Activated CD4-positive, CD25-positive, alpha-beta regulatory T cell (primary cell): ENCODE results near the gene SLC6A11.

Experiments
- DNase-seq, 4 experiments: peaks; one replicate each; lab custom pipeline; 2025; lab: John Stamatoyannopoulos, UW

Gene SLC6A11

DNA sequence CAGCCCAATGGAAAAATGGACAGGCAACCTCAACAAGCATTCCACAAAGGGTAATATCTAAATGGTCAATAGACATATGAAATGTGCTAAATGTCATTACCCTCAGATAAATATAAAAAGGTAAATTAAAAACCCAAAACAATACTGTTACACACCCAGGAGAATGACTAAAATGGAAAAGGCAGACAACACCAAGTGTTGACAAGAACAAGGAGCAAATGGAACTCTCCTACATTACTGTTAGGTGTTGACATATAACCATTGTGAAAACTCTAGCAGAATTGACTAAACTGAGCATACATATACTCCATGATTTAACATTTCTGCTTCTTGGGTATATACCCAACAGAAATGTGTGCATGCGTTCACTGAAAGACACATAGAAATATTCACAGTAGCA, 25.3 kb upstream of the SLC6A11 start:
- no peak for DNase-seq

DNA sequence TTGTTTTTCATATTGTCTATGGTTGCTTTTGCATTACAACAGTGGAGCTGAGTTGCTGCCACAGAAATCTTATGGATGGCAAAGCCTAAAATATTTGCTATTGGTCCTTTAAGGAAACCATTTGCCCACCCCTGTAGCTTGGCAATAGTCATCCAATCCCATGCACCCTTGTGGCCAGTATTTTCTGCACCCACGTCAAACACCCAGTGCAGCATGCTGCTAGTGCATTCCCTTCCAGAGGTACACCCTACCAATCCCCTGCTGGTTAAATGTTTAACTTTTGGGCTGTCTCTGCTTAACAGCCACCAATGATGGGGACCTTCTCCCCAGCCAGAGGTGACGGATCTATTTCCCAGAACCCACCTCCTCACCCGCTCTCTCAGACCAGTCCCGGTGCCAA, 23.8 kb upstream of the SLC6A11 start:
- DNase-seq = no peak

DNA sequence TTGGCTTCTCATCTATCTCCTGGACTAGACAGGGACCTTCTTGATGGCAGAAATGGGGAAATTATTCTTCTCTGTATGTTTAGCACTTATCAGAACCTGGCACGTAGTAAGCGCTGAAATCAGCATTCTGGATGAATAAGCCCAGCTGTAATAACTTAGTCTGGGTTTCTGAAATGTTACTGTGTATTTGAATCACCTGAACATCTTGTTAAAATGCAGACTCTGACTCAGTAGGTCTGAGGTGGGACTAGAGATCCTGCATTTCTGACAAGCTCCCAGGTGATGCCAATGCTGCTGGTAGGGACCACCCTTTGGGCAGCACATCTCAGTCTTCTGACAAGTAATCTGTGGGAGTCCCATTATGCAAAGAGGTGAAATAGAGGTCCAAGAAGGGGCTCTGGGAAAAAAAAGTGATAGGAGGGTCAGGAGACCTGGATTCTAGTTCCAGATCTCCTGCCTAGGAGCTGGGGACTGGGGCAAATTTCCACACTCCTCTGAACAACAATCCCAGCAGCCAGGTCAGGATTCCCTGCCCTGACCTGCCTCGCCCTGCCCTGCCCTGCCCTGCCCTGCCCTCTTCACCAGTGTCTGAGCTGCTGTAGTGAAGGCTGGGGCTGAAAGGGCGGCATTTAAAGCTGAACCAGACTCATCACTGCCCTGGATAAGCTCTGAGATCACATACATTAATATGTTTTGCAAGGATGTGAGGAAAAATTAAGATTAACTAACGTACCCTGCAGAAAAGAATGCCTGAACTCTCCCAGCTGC, 17.2 kb upstream of the SLC6A11 start:
- no peak for DNase-seq

DNA sequence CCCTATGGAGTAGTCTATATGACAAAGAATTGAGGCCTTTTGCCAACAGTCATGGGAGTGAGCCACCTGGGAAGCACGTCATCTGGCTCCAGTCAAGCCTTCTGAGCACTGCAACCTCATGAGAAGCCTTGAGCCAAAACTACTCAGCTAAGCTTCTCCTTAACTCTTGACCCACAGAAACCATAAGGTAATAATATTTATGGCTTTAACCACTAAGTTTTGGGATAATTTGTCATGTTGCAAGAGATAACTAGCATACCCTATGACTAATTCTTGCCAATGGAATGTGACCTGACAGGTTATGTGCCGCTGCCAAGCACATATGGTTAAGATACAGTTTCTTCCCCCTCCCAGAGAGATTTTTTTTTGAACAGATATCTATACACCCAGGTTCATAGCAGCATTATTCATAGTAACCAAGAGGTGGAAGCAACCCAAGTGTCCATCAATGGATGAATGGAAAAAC, 11.8 kb upstream of the SLC6A11 start:
- no peak for DNase-seq

DNA sequence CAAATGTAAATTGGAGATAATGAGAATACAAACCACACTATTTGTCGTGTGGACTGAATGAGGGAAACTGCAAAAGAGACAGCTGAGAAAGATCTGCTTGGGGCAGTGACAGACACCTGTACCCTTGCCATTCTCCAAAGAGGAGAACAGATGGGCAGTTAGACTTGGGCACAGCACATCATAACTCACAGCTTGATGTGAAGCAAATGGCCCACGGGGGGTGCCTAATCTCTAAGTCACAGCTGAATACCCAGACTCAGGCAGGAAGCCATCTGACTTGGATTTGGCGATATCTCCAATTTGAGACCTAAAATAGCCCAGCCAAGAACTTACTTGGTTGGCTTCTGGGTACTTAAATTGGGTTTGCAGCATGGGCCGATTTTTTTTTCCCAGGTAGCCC, 10.0 kb upstream of the SLC6A11 start:
- DNase-seq = no peak

- DNase-seq = no peak
Observed at GRCh38 chr3:10808130-10808735, 7.8 kb upstream of the SLC6A11 start.

- DNase-seq = no peak
Observed at GRCh38 chr3:10808974-10809373, 7.1 kb upstream of the SLC6A11 start.

DNA sequence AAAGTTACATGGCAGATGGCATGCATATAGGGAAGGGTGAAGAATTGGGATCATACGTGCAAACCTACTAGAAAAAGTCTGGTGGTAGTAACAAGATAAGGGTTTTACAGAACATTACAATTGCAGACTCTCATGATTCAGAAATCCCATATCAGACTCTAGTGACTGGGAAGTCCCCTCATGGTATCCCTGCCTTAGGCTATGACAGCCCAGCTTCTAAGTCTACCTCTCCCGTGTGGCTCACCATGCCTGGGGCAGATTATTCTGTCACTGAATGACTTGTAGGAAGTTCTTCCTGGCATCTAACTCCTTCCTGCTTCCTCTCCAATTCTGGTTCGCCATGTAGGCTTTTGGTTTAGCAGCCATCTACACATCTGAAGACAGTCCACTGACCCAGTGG, 5.7 kb upstream of the SLC6A11 start:
- DNase-seq = no peak

DNA sequence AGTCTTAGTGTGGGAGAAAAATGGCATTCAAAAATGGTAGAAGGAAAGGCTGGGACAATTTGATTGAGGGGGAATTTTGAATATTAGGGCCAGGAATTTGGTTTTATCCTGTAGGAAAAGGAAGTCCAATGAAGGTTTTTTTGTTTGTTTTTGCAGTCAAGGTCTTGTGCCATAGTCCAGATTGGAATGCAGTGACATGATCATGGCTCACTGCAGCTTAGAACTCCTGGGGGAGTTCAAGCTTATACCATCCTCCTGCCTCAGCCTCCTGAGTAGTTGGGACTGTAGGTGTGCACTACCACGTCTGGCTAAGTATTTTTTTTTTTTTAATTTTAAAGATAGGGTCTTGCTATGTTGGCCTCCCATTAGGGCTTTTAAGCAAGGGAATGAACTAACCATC, 2.6 kb upstream of the SLC6A11 start:
- DNase-seq = no peak

- no peak for DNase-seq
Observed at GRCh38 chr3:10814623-10815022, 1.4 kb upstream of the SLC6A11 start.

- no peak for DNase-seq
Observed at GRCh38 chr3:10815487-10815886, 541 bp upstream of the SLC6A11 start.

DNA sequence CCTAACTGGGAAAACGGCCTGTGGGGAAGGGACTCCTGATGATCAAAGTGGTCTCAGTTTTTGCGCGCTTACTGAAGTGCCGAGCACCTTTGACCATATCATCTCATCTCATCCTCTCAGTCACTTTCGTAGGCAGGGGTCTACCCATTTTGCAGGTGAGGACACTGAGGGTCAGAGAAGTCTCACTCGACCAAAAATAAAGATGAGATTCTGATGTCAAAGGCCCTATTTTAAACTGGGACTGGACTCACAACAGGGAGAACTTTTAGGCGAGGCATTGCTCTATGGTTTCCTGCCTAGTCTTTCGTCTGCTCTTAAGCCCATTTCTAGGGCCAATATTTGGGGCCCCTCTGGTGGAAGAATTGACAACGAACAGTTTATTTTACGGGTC, 830 bp downstream of the SLC6A11 start:
- no peak for DNase-seq

DNA sequence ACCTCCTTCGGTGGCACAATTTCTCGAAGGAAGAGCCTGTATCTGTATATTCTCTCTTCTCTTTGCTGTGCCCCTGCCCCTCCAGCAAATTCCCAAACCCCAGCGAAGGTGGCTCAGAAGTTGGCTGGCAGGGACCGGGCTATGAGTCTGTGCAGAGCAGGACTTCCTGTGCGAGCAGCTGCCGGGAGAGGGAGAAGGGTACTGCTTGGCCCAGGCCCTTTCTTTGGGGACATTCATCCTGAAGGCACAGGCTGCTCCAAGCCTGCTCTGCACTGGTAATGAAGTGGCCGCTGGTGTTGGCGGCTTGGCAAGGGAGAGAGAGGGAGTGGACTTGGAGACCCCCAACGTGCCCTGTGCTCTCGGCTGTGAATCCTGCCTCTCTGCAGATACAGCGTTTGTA, 1.5 kb downstream of the SLC6A11 start:
- DNase-seq = no peak

GRCh38 chr3:10822055-10822454, 6.0 kb downstream of the SLC6A11 start:
- DNase-seq = no peak

DNA sequence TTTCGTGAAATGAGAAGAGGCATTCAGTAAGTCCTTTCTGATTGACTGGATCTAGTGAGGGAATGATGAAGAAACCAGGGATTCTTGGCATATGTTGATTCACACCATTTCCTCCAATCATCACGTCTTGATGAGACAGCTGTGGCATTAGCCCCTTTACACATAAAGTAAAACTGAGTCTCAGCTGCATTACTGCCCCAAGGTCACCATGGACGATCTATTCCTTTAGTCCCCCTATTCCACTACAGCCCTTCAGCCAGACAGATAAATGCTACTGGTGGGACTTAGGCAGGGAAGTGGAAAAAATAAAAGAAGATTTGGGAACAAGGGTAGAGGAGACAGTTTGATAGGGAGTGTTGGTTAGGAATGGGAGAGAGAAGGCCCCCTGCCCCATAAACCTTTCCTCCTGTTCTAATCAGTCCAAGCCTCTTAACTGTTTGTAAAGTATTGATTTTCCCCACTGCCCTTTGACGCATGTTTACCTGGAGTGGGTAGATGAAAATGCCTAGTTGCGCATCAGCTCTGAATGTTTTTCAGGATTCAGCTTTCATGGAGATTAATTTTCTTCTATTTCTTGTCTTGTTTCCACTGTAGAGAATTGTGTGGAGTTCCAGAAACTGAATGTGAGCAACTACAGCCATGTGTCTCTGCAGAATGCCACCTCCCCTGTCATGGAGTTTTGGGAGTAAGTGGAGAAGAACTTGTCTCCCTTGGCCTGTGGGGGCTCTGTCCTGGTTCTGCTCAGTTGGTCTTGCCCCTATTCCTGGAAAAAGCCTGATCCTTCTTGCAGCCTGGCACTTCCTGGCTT, 6.9 kb downstream of the SLC6A11 start:
- no peak for DNase-seq

DNA sequence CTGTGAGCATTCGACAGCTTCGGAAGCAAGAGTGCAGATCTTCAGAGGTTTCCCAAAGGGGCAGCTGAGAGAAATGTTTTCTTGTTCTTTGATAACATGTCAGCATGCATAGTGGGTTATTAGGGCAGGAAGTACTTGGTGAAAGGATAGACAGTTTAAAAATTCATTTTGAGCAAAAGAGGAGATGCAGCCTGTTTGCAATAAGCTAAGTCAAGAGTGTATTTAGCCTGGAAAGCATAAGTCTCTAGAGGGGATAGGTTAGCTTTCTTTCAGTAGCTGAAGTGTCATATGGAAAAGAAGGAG, 7.4 kb downstream of the SLC6A11 start:
- no peak for DNase-seq

DNA sequence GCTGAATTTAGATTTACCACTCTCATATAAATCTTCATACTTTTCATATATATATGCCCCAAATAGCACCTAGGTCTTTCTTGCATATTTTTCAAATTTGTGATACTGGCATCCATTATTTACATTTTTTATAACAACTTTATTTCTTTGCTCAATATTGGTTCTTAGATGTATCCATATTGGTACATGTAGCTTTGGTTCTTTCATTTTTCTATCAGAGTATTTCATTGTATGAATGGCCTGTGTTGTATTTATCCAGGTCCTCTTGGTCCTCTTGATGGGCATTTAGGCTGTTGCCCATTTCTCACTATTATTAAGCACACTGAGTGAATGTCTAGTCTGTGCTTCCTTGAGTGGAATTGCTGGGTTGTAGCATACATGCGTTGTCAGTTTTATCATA, 8.4 kb downstream of the SLC6A11 start:
- no peak for DNase-seq

DNA sequence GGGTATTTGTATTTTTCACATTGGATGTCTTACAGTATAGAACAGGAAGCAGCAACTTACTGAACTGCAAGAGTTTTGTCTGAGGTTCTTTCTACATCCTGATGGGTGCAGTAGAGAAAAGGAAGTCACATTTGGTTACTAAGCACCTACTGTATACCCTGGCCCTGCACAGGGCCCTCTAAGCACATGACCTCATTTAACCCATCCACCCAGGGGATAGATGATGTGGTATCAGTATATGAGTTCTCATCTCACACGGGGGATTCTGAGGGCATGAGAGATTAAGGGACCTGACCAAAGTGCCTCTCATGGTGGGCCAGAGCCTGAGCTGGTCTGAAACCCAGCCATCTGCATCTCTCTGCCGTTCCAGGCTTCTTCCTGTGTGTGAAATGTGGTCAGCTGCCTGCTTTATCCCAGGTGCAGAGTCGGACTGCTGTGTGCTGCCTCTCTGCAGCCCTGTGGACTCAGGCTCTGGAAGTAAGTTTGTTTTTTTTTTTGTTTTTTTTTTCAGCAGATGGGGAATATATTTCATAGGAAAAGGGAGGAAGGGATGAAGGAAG, 17.9 kb downstream of the SLC6A11 start:
- no peak for DNase-seq

DNA sequence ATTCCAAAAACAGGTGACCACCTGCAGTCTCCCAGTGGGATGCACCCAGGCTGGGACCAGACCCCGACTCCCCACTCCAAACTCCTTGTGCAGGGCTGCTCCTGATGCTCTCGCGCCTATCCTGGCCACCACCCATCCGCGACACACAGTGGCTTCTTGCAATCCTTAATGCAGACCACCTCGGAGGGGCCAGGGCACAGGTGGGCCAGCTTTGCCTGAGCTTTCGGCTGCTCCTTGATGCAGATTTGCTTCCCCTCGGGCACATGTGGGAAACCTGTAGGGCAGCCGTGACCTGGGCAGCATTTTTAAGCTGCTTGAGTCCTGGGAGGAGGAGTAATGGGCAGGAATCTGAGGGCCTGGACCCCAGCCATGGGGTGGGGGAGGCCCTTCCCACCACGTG, 18.9 kb downstream of the SLC6A11 start:
- DNase-seq = no peak

DNA sequence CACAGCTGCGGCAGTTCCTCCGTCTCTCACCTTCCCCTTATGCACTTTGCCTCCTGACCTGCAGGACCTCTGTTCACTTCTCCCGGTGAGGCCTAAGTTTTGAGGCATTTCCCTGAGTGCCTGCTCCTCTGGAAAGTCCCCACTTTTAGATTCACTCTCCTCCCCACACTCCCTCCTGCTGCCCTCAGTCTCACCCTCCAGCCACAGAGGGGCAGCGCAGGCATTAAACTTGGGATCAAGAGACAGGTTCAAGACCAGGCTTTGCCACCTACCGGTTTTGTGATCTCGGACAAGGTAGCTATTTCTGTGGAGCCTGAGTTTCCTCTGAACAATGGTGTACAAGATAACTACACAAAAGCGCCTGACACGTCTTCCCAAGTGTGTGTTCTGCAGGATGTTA, 19.4 kb downstream of the SLC6A11 start:
- DNase-seq = no peak

GRCh38 chr3:10836676-10837075, 20.6 kb downstream of the SLC6A11 start:
- DNase-seq = no peak

DNA sequence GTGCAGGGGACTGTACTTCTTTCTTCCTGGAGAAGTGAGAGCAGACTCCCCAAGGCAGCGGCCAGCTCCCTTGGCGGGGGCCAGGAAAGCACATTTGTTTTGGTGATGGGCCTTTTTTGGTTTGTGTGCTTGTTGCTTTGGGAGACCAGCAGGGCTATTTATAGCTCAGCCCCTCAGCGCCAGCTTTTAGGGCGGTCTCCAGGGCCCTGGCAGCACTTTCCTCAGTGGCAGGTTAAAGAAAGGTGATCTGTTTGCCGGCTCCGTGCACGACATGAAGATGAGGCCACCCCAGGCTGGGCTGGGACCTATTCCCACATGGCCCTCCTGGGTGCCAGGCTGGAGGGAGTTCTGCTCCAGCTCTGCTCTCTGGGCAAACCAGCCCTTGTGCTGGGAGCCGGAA, 21.8 kb downstream of the SLC6A11 start:
- no peak for DNase-seq

DNA sequence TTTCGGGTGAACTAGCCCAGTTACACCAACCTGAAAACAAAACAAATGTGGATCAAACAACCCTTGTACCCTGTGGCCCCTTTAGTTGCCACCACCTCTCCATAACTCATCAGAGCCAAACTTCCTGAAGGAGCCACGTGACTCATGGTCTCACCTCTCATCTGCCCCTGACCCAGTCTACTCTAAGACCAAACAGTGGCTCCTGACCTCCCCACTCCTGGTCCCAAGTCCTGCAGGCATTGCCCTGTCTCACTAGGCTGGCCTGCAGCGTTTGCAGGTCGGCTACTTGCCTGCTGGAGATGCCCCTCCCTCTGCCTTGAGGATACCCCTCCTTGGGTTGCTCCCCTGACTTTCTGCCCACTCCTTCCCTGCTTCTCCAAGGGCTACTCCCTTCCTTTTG, 23.1 kb downstream of the SLC6A11 start:
- no peak for DNase-seq
